Transverse colon (tissue), 4 donors: ENCODE measurements around the gene TBCK.

Experiments used
- CTCF ChIP-seq, 5 experiments: fragments of 200-600 bp in 3 of 5; fragments of 450-650 bp in 2 of 5; sonication (generic) in 3 of 5; IDR thresholded peaks; 1 replicate in 2 of 5; 2 replicates in 3 of 5; pipeline ENCODE4 v1.5.1; 2016 to 2017; ENCODE audit warnings: antibody characterized with exemption in 5 of 5, inconsistent platforms in 3 of 5, mild to moderate bottlenecking in 2 of 5, moderate library complexity in 1 of 5
- EP300 ChIP-seq: sonication (generic); formaldehyde crosslinking; IDR thresholded peaks from one replicate; pipeline ENCODE4 v1.6.1; 2017; ENCODE audit warnings: antibody characterized with exemption, low read depth
- POLR2A ChIP-seq: fragments of 450-650 bp; IDR thresholded peaks from one replicate; pipeline ENCODE4 v1.6.1; 2016; ENCODE audit warnings: antibody characterized with exemption, mild to moderate bottlenecking, moderate library complexity
- POLR2AphosphoS5 ChIP-seq, 3 donors: sonication (generic); formaldehyde crosslinking; IDR thresholded peaks; one replicate each; pipeline ENCODE4 v1.6.1; 2016; ENCODE audit warnings: antibody characterized with exemption in 3 of 3

GRCh38 chr4:106263594-106264330, 52.2 kb downstream of the TBCK start:
- no peak for TF ChIP-seq POLR2A
- no peak for TF ChIP-seq CTCF (IDR thresholded peaks at IDR 0.05)
- TF ChIP-seq EP300, result no peak
- TF ChIP-seq POLR2AphosphoS5 (IDR thresholded peaks at IDR 0.05), result no peak
